ENCODE data around the gene CTAGE4.
"Not testable (repeated sequence)": the region's sequence is repeated elsewhere in the genome, so short reads cannot be mapped to it uniquely, and the experiment has no call there.

The CTAGE4 gene

GRCh38 chr7:144217200-144217599, 33.9 kb downstream of the CTAGE4 start:
- DNase-seq = not testable (repeated sequence)

- not testable (repeated sequence) for DNase-seq
Observed at GRCh38 chr7:144218581-144218980, 35.3 kb downstream of the CTAGE4 start.

- DNase-seq = not testable (repeated sequence)
Observed at GRCh38 chr7:144219149-144219548, 35.9 kb downstream of the CTAGE4 start.

GRCh38 chr7:144220531-144220930, 37.3 kb downstream of the CTAGE4 start:
- DNase-seq = not testable (repeated sequence)

GRCh38 chr7:144223675-144224074, 40.4 kb downstream of the CTAGE4 start:
- DNase-seq = not testable (repeated sequence)

GRCh38 chr7:144226866-144227265, 43.6 kb downstream of the CTAGE4 start:
- not testable (repeated sequence) for DNase-seq

GRCh38 chr7:144228810-144229209, 45.5 kb downstream of the CTAGE4 start:
- not testable (repeated sequence) for DNase-seq

GRCh38 chr7:144231027-144231426, 47.8 kb downstream of the CTAGE4 start:
- not testable (repeated sequence) for DNase-seq

GRCh38 chr7:144233039-144233438, 49.8 kb downstream of the CTAGE4 start:
- DNase-seq = not testable (repeated sequence)

Measured in NCI-H1105 (cell line).